Retina (tissue), 1 donor: ENCODE data around the gene ARL13A.
"Not testable (repeated sequence)": the region's sequence is repeated elsewhere in the genome, so short reads cannot be mapped to it uniquely, and the experiment has no call there.

Experiments used
- DNase-seq: peaks from one replicate; pipeline ENCODE4 v3.0.0-alpha.2; 2016

Gene ARL13A

DNA sequence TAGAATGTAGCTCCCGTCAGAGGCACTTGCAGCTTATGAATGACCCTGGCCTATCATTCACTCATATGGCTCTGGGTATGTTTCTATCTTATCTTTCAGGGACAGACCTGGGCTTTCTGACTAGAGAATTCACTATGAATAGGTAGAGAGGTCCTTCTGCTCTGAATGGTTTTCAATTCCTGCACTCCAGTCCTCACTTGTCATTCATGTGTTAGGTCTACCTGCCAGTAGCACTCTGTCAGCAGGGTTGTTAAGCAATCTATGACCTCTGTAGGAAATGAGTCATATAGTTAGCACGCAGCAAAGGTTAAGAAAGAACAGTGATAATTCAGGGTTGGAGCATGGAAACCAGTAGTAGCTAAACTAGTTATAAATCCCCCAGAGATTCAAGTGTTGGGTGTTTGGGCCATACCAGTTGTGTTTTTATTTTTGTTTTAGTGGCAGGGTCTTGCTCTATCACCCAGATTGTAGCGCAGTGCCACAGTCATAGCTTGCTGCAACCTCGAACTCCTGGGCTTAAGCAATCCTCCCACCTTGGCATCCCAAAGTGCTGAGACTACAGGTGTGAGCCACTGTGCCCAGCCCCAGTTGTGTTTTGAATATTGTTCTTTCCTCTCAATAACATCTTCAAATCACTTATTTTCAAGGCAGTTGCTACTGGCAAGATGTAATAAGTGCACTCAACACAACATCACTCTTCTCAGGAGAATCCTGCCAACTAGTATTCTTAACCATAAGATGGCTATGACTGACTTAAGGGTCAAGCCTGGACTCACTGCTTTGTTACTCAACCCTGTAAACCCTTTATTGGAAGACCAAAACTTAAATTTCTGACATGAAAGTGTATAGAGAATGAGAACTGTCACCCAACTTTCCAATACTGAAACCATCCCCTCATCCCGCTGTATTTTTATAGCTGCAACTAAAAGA is 25.1 kb downstream of the ARL13A start:
- DNase-seq, result no peak

- no peak for DNase-seq
Observed at GRCh38 chrX:100995469-100995868, 26.0 kb downstream of the ARL13A start.

GRCh38 chrX:100999451-100999850 is 29.9 kb downstream of the ARL13A start:
- DNase-seq, result no peak

DNA sequence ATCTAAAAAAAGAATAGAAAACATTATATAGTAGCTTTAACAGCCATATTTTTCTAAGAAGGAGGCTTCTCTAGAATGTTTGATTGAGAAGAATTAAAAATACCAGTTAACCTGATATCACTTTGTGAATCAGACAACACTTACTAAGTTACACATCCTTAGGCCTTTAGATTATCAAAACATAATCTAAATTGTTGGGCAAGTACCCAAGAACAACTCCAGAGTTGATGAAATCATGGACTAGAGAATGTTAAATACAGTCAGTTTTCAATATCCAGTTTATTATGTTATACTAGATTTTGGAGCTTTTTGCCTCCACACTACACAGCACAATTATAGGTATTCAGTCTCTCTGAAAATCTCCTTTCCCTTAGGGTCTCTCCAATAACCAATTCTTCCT is 39.6 kb downstream of the ARL13A start:
- DNase-seq, result no peak

DNA sequence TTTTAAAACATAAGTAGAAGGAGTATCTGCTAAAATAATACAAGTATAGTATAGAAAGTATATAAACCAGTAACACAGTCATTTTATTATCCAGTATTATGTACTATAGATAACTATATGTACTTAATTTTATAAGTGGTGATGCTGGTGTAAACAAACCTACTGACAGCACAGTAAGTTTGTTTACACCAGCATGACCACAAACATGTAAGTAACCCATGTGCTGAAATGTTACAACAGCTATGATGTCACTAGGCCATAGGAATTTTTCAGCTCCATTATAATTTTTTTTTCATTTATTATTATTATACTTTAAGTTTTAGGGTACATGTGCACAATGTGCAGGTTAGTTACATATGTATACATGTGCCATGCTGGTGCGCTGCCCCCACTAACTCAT is 42.5 kb downstream of the ARL13A start:
- DNase-seq, result not testable (repeated sequence)

DNA sequence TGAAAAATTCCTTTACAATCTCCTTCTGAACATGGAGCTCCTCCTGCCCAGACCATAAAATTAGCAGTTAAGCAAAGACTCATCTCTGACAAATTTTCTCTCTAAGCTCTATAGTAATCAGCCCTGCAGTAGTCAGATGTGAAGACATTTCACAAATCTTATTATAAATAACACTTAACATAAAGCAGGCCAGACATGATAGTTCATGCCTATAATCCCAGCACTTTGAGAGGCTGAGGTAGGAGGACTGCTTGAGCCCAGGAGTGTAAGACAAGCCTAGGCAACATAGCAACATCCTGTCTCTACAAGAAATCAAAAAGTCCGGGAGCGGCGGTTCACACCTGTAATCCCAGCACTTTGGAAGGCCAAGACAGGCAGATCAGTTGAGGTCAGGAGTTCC is 52.5 kb downstream of the ARL13A start:
- no peak for DNase-seq

DNA sequence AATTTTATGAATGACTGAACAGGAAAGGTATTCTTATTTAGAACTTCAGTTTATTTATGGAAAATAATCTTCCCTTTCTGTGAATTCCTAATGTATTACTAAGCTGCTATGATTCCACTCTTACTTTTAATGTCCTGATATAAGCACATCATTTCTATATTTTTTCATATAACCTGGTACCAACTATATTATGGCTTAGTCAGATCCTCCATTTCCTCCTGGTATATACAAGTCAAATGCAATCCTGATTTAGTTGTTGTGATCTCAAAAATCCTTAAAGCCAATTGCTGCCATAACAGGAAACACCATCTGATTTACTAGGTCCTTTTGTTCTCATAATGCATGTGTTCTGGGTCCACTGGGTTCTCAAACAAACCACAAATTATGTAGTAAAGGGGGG is 55.6 kb downstream of the ARL13A start:
- no peak for DNase-seq

GRCh38 chrX:101028562-101028961 is 59.1 kb downstream of the ARL13A start:
- no peak for DNase-seq

DNA sequence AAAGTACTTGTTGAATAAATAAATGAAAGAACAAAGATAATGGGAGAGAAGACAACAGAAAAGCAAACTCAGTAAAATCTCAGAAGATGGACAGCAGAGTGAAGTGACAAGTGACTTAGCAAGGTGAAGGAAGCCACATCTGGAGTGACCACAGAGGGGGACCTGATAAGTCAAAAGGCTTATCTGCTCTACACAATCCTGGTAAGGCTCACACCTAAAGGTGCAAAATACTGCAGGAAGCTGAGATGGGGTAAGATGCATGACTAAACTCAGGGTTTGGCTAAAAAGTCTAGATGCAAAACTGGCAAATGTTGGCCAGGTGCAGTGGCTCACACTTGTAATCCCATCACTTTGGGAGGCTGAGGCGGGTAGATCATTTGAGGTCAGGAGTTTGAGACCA is 60.2 kb downstream of the ARL13A start:
- DNase-seq, result no peak

- no peak for DNase-seq
Observed at GRCh38 chrX:101037231-101037630, 67.7 kb downstream of the ARL13A start.

DNA sequence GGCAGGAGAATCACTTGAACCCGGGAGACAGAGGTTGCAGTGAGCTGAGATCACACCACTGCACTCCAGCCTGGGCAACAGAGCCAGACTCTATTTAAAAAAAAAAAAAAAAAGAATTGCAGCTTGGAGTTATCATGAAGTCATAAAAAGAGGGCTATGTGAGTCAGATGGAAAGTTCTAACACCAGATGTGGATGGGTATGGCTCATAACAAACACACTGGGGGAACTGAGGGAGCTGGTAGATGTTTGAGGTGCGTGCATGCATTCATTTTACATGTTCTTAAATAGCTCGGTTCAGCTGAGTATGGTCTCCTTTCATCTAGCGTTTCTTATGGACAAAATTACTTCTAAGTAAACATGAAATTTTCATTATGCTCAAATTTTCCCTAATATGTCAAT is 70.7 kb downstream of the ARL13A start:
- no peak for DNase-seq
